Gastrocnemius medialis (tissue), 4 donors: ENCODE measurements around the gene ARHGAP19. TPM values are rescaled to one million over a fixed set of nuclear protein-coding genes. Genes with fewer than 3 reads are reported as not detected.

Experiments
- ATAC-seq, 2 donors: fragments of 150-250 bp; one replicate each; pipeline ENCODE4 v1.9.1; 2016
- DNase-seq, 2 donors: peaks; one replicate each; pipeline ENCODE4 v3.0.0-alpha.2; 2019
- H3K27ac ChIP-seq, 4 donors: fragments of 200-600 bp; sonication (generic); 1 replicate in 1 of 4; 2 replicates in 3 of 4; pipeline ENCODE4 v1.5.1; 2016 to 2018; ENCODE audit warnings: mild to moderate bottlenecking in 2 of 4, moderate library complexity in 1 of 4
- H3K27me3 ChIP-seq, 3 donors: fragments of 200-600 bp; sonication (generic) in 2 of 3; 1 replicate in 1 of 3; 2 replicates in 2 of 3; pipeline versions ENCODE4 v1.5.1 to v1.6.0; 2016 to 2019; ENCODE audit warnings: mild to moderate bottlenecking in 1 of 3, moderate library complexity in 1 of 3
- H3K36me3 ChIP-seq, 2 donors: fragments of 200-600 bp; sonication (generic) in 1 of 2; one replicate each; pipeline ENCODE4 v1.5.1; 2017 to 2018
- H3K4me1 ChIP-seq, 2 donors: fragments of 200-600 bp; sonication (generic) in 1 of 2; one replicate each; pipeline ENCODE4 v1.5.1; 2016 to 2017; ENCODE audit warnings: mild to moderate bottlenecking in 2 of 2
- H3K4me3 ChIP-seq, 4 donors: fragments of 200-600 bp; sonication (generic) in 3 of 4; 1 replicate in 1 of 4; 2 replicates in 3 of 4; pipeline ENCODE4 v1.5.1; 2016 to 2019; ENCODE audit warnings: mild to moderate bottlenecking in 2 of 4
- H3K9me3 ChIP-seq, 3 donors: fragments of 200-600 bp; sonication (generic) in 2 of 3; 1 replicate in 1 of 3; 2 replicates in 2 of 3; pipeline ENCODE4 v1.5.1; 2016 to 2019
- CTCF ChIP-seq, 5 experiments: fragments of 450-650 bp in 3 of 5; fragments of 200-600 bp in 2 of 5; sonication (generic) in 2 of 5; IDR thresholded peaks in 4 of 5; conservative IDR thresholded peaks in 1 of 5; 1 replicate in 4 of 5; 2 replicates in 1 of 5; pipeline ENCODE4 v1.5.1; 2016 to 2019; ENCODE audit warnings: antibody characterized with exemption in 5 of 5, mild to moderate bottlenecking in 3 of 5, moderate library complexity in 3 of 5
- POLR2A ChIP-seq, 2 donors: fragments of 450-650 bp; IDR thresholded peaks; one replicate each; pipeline ENCODE4 v1.6.1; 2017; ENCODE audit warnings: antibody characterized with exemption in 2 of 2, mild to moderate bottlenecking in 2 of 2, moderate library complexity in 2 of 2
- in situ Hi-C, 4 donors: fragments of 200-750 bp; cut with MboI; loops; one replicate each; pipeline versions ENCODE4 v1.15.0 to v1.8.0; 2017; ENCODE audit warnings: low sequenced_read_pairs in 4 of 4
- intact Hi-C: fragments of 100-400 bp; cut with DNase I; formaldehyde crosslinking; loops from one replicate; pipeline ENCODE4 v1.15.1; 2023; ENCODE audit warnings: low total_unique reads
- total RNA-seq, 4 donors: library from RNA; depleted of rRNA; stranded (reverse); fragments of >200 nt; gene quantifications; one replicate each; pipeline versions ENCODE4 v1.1.0 to v1.2.3, GENCODE V29; 2016

ARHGAP19 gene
- total RNA-seq, 4 donors from 2014 or later = 1.7 to 12.3 (median 2.4) TPM

GRCh38 chr10:97207131-97207530 lies 85.3 kb downstream of the ARHGAP19 start:
- Histone ChIP-seq H3K27ac (no peak overlapping the region), H3K4me3 (no peak overlapping the region), H3K27me3 (no peaks in the 10 kb centered on the region), H3K9me3 (no peaks in the 10 kb centered on the region), H3K36me3 (no peaks in the 10 kb centered on the region), H3K4me1 (no peaks in the 10 kb centered on the region)
- ATAC-seq (no peak), DNase-seq (no peak)
- no peak for TF ChIP-seq CTCF (IDR thresholded peaks at IDR 0.05 in 4 of 5, conservative IDR thresholded peaks at IDR 0.05 in 1 of 5)
- TF ChIP-seq POLR2A (IDR thresholded peaks at IDR 0.05) = no peak
- intact Hi-C loops (no loop called here), in situ Hi-C loops (loop anchor here (5.0 to 25.0 kb wide), 4 partner anchors 130 to 820 kb away; no protein-coding TSS in a partner anchor)

GRCh38 chr10:97204826-97205679 lies 87.4 kb downstream of the ARHGAP19 start:
- H3K27me3 ChIP-seq = peaks cover 0 to 2% (median 0%) of the 10 kb centered on the region in 3 donors
- no peak overlapping the region for H3K27ac ChIP-seq
- in situ Hi-C loops = loop anchor here (5.0 to 25.0 kb wide), 4 partner anchors 128 to 818 kb away; no protein-coding TSS in a partner anchor
- H3K4me1 ChIP-seq = no peaks in the 10 kb centered on the region
- TF ChIP-seq CTCF (IDR thresholded peaks at IDR 0.05 in 4 of 5, conservative IDR thresholded peaks at IDR 0.05 in 1 of 5) = no peak
- TF ChIP-seq POLR2A (IDR thresholded peaks at IDR 0.05) = no peak
- DNase-seq (no peak), ATAC-seq (no peak)
- no peaks in the 10 kb centered on the region for H3K36me3 ChIP-seq
- H3K9me3 ChIP-seq = no peaks in the 10 kb centered on the region
- no peak overlapping the region for H3K4me3 ChIP-seq
- intact Hi-C loops = no loop called here

GRCh38 chr10:97203220-97203619 lies 89.2 kb downstream of the ARHGAP19 start:
- Histone ChIP-seq H3K36me3 (no peaks in the 10 kb centered on the region), H3K4me3 (no peak overlapping the region), H3K9me3 (no peaks in the 10 kb centered on the region), H3K4me1 (no peaks in the 10 kb centered on the region), H3K27ac (no peak overlapping the region), H3K27me3 (peaks cover 0 to 2% (median 0%) of the 10 kb centered on the region in 3 donors)
- no peak for TF ChIP-seq CTCF (IDR thresholded peaks at IDR 0.05 in 4 of 5, conservative IDR thresholded peaks at IDR 0.05 in 1 of 5)
- no peak for TF ChIP-seq POLR2A (IDR thresholded peaks at IDR 0.05)
- intact Hi-C loops (no loop called here), in situ Hi-C loops (loop anchor here in 2 of 4 donors (10.0 to 25.0 kb wide), 2 partner anchors 128 to 816 kb away; no protein-coding TSS in a partner anchor)
- DNase-seq = no peak
- no peak for ATAC-seq

GRCh38 chr10:97200616-97201015 lies 91.8 kb downstream of the ARHGAP19 start:
- intact Hi-C loops = no loop called here

More at GRCh38 chr10:97200616-97201015, 91.8 kb downstream of the ARHGAP19 start:
- no peak overlapping the region for H3K27ac ChIP-seq
- H3K27me3 ChIP-seq = peaks cover 5 to 14% (median 5%) of the 10 kb centered on the region in 3 donors
- in situ Hi-C loops = loop anchor here in 2 of 4 donors (10.0 to 25.0 kb wide), 2 partner anchors 126 to 813 kb away; no protein-coding TSS in a partner anchor
- H3K9me3 ChIP-seq = no peaks in the 10 kb centered on the region
- DNase-seq (no peak), ATAC-seq (no peak)
- no peak overlapping the region for H3K4me3 ChIP-seq
- no peaks in the 10 kb centered on the region for H3K4me1 ChIP-seq
- no peak for TF ChIP-seq CTCF (IDR thresholded peaks at IDR 0.05 in 4 of 5, conservative IDR thresholded peaks at IDR 0.05 in 1 of 5)
- no peak for TF ChIP-seq POLR2A (IDR thresholded peaks at IDR 0.05)
- H3K36me3 ChIP-seq = no peaks in the 10 kb centered on the region
